Uterus (tissue), 4 donors: Measurements from ENCODE around the gene NAV2. TPM values are rescaled to one million over a fixed set of nuclear protein-coding genes. Genes with fewer than 3 reads are reported as not detected.
A peak's percentile ranks its signal among the peaks of the same experiment; 100 is the strongest.

ENCODE experiments used
- DNase-seq, 2 donors: peaks; one replicate each; pipeline ENCODE4 v3.0.0-alpha.2; 2019 to 2020
- H3K27ac ChIP-seq, 2 donors: fragments of 200-600 bp; sonication (generic); 1 replicate in 1 of 2; 2 replicates in 1 of 2; pipeline ENCODE4 v1.5.1; 2016 to 2018
- H3K27me3 ChIP-seq, 2 donors: fragments of 200-600 bp; sonication (generic); one replicate each; pipeline ENCODE4 v1.5.1; 2018 to 2019; ENCODE audit warnings: control low read depth in 1 of 2
- H3K36me3 ChIP-seq, 2 donors: fragments of 200-600 bp; sonication (generic); one replicate each; pipeline ENCODE4 v1.5.1; 2019; ENCODE audit warnings: control low read depth in 1 of 2
- H3K4me1 ChIP-seq, 2 donors: fragments of 200-600 bp; sonication (generic); one replicate each; pipeline ENCODE4 v1.5.1; 2018 to 2019; ENCODE audit warnings: control low read depth in 1 of 2
- H3K4me3 ChIP-seq, 2 donors: fragments of 200-600 bp; sonication (generic); 1 replicate in 1 of 2; 2 replicates in 1 of 2; pipeline ENCODE4 v1.5.1; 2018 to 2019; ENCODE audit warnings: mild to moderate bottlenecking in 1 of 2
- H3K9me3 ChIP-seq, 2 donors: fragments of 200-600 bp; sonication (generic); one replicate each; pipeline ENCODE4 v1.5.1; 2019; ENCODE audit warnings: control low read depth in 1 of 2
- POLR2A ChIP-seq, 2 donors: fragments of 450-650 bp; IDR thresholded peaks; one replicate each; pipeline ENCODE4 v1.6.1; 2016; ENCODE audit warnings: antibody characterized with exemption in 2 of 2, mild to moderate bottlenecking in 1 of 2, moderate library complexity in 1 of 2
- intact Hi-C: fragments of 100-400 bp; cut with DNase I; formaldehyde crosslinking; loops from one replicate; pipeline ENCODE4 v1.15.1; 2023; ENCODE audit warnings: low total_unique reads
- total RNA-seq, 4 donors: library from RNA; depleted of rRNA in 3 of 4; stranded (reverse); fragments of >200 nt in 3 of 4; gene quantifications; one replicate each; pipeline versions ENCODE4 v1.1.0 to v1.2.4, GENCODE V29; 2014 to 2023
- TF ChIP-seq, protein P1 (sequence below), 4 experiments: fragments of 200-600 bp in 2 of 4; fragments of 450-650 bp in 2 of 4; sonication (generic) in 2 of 4; IDR thresholded peaks; one replicate each; pipeline ENCODE4 v1.5.1; 2016 to 2019; ENCODE audit warnings: antibody characterized with exemption in 4 of 4, mild to moderate bottlenecking in 2 of 4, moderate library complexity in 1 of 4
- donor health status: DM: yes; HTN: yes; CAD: no.

The NAV2 gene
- total RNA-seq, 4 donors from 2014 or later, result 2.6 to 31.6 (median 5.7) TPM

DNA sequence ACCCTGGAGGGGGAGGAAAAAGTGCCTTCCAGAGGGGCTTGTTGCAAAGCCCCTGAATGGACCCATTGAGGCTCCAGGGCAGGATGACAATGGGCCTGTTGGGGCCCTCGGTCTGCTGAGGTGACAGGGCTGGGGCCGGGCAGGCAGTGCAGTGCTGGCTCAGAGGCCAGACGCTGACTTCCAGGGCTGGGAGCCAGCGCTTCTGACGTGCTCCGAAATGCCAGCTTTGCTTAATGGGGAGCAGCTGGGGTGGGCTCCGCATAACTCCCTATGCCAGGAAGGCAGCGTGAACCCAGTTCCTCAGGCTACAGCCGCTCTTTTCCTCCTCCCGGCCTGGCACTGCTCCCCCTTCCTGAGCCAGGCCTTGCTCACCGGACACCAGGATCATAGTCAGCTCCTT, 17.7 kb downstream of the NAV2 start:
- Histone ChIP-seq H3K27ac (no peak overlapping the region), H3K36me3 (no peaks in the 10 kb centered on the region), H3K4me1 (no peaks in the 10 kb centered on the region), H3K27me3 (no peaks in the 10 kb centered on the region), H3K4me3 (no peak overlapping the region), H3K9me3 (no peaks in the 10 kb centered on the region)
- TF ChIP-seq, protein P1, sequence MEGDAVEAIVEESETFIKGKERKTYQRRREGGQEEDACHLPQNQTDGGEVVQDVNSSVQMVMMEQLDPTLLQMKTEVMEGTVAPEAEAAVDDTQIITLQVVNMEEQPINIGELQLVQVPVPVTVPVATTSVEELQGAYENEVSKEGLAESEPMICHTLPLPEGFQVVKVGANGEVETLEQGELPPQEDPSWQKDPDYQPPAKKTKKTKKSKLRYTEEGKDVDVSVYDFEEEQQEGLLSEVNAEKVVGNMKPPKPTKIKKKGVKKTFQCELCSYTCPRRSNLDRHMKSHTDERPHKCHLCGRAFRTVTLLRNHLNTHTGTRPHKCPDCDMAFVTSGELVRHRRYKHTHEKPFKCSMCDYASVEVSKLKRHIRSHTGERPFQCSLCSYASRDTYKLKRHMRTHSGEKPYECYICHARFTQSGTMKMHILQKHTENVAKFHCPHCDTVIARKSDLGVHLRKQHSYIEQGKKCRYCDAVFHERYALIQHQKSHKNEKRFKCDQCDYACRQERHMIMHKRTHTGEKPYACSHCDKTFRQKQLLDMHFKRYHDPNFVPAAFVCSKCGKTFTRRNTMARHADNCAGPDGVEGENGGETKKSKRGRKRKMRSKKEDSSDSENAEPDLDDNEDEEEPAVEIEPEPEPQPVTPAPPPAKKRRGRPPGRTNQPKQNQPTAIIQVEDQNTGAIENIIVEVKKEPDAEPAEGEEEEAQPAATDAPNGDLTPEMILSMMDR (IDR thresholded peaks at IDR 0.05), result no peak
- TF ChIP-seq POLR2A (IDR thresholded peaks at IDR 0.05), result no peak
- intact Hi-C loops, result no loop called here
- no peak for DNase-seq

DNA sequence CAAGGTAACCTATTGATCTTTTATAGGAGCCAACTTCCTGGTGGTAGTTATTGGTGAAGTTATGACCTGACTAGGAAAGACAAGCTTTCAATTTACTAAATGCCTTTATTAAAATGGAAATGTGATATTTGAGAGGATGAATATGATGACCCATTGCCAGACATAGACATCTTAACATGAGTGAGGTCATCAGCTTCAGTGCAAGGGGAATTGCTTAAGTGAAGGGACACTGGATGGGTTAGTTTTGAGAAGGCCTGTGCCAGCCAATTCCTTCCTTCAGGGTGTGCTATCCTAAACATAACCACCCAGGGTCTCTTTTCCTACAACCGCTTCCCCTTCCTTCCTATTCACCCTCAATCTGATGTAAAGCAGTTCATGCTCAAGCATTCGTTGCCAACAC, 21.5 kb downstream of the NAV2 start:
- no peak for DNase-seq
- Histone ChIP-seq H3K9me3 (no peaks in the 10 kb centered on the region), H3K27ac (peak overlapping the region in 1 of 2 donors; percentile 73), H3K4me3 (no peak overlapping the region), H3K36me3 (no peaks in the 10 kb centered on the region), H3K27me3 (no peaks in the 10 kb centered on the region), H3K4me1 (no peaks in the 10 kb centered on the region)
- TF ChIP-seq POLR2A (IDR thresholded peaks at IDR 0.05), result no peak
- TF ChIP-seq, protein P1 (IDR thresholded peaks at IDR 0.05), result no peak
- intact Hi-C loops, result no loop called here

DNA sequence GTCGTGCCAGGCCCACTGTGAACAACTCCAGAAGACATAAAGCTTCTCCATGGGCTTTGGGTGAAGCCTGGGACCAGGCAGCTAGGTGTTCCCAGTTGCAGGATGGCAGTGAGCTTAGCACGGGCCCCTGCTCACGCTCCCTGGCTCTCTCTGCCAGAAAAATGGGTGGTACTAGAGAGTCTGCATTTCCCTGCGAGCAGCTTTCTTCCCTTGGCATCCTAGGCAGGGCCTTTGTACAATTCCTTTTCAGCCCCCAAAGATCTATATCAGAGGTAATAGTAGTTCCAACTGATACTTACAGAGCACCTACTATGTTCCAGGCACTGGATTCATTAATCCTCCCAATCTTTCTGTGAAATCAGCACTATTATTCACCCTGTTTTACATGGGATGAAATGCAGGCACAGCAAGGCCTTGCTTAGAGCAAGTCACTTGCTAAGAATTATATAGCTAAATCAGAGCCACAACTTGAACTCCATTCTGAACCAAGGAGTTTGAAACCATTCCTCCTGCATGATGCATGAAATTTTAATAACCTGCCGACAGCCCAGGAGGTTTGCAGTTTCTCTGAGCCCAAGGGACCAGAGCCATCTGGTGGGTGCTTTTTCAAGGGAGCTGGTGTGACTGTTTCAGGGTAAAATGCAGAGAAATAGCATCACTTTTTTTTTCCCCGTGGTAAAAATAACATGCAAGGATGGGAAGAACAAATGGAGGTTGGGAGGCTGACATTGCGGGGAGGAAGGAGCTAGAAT, 22.7 kb downstream of the NAV2 start:
- peak in 1 of 2 donors; percentile 61 for DNase-seq
- Histone ChIP-seq H3K9me3 (no peaks in the 10 kb centered on the region), H3K4me3 (no peak overlapping the region), H3K27ac (peak overlapping the region; percentile 72 to 73), H3K36me3 (no peaks in the 10 kb centered on the region), H3K27me3 (no peaks in the 10 kb centered on the region), H3K4me1 (no peaks in the 10 kb centered on the region)
- intact Hi-C loops, result no loop called here
- no peak for TF ChIP-seq POLR2A (IDR thresholded peaks at IDR 0.05)
- TF ChIP-seq, protein P1 (IDR thresholded peaks at IDR 0.05), result peak; percentile 31 to 41 (median 35)

DNA sequence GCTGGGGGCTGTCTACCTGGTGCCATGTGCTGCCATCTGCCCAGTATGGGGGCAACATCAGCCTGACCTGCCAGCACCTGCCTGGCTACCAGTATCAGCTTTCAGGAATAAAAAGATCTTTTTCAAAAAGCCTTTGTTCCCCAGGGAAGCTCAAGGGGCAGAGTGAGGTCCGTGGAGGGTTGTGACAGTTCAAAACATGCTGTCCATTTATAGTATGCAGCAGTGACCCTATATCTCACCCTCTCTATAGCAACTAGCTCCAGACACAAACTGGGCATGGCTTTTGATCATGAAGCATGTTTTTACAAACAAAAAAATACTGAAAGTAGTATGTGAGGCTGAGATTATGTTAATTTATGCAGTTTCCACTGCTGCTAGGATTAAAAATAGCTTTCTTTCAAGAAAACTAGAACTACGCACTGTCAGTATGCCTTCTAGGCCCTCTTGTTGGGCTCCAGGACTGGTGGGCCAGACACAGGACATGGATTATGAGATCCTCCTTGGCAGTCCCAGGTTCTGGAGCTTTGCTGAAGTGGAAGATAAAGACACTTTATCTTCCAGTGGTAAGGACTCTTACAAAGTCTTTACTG, 23.4 kb downstream of the NAV2 start:
- no peak for TF ChIP-seq POLR2A (IDR thresholded peaks at IDR 0.05)
- TF ChIP-seq, protein P1 (IDR thresholded peaks at IDR 0.05), result no peak
- intact Hi-C loops, result no loop called here
- Histone ChIP-seq H3K4me1 (no peaks in the 10 kb centered on the region), H3K36me3 (no peaks in the 10 kb centered on the region), H3K4me3 (no peak overlapping the region), H3K9me3 (no peaks in the 10 kb centered on the region), H3K27ac (peak overlapping the region; percentile 72 to 73), H3K27me3 (no peaks in the 10 kb centered on the region)
- DNase-seq, result no peak

DNA sequence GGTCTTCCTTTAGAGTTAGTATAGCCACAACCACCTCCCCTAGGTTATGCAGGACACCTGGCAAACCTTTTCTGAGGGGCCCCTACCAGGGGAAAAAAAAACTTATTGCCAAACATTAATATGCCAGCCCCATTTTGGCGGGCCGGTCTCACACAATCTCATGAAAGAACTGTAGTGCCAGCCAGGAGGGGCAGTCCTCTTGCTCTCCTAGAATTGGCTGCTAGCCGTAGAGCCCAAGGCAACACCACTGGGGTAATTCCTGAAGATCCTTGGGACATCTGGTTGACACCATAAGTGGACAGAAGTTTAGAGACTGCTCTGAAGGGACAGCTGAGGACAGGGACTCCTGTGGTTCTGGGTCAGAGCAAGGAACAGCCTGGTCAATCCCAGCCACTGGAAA, 24.2 kb downstream of the NAV2 start:
- H3K4me3 ChIP-seq, result no peak overlapping the region
- H3K36me3 ChIP-seq, result no peaks in the 10 kb centered on the region
- DNase-seq, result no peak
- H3K27ac ChIP-seq, result peak overlapping the region; percentile 72 to 73
- intact Hi-C loops, result no loop called here
- H3K4me1 ChIP-seq, result no peaks in the 10 kb centered on the region
- TF ChIP-seq POLR2A (IDR thresholded peaks at IDR 0.05), result no peak
- TF ChIP-seq, protein P1 (IDR thresholded peaks at IDR 0.05), result no peak
- no peaks in the 10 kb centered on the region for H3K9me3 ChIP-seq
- H3K27me3 ChIP-seq, result no peaks in the 10 kb centered on the region
